NCI-H1092 (cell line): ENCODE data around the gene TSPEAR.

ENCODE experiments used
- DNase-seq: peaks from one replicate; lab custom pipeline; 2025; lab: John Stamatoyannopoulos, UW

TSPEAR gene

GRCh38 chr21:44527983-44528633 is 183.3 kb downstream of the TSPEAR start:
- no peak for DNase-seq

- DNase-seq: no peak
Measured at GRCh38 chr21:44527156-44527982, 184.0 kb downstream of the TSPEAR start.

GRCh38 chr21:44526096-44526997 is 185.0 kb downstream of the TSPEAR start:
- DNase-seq: no peak

- DNase-seq: no peak
Measured at GRCh38 chr21:44525391-44526095, 185.8 kb downstream of the TSPEAR start.

GRCh38 chr21:44524414-44525371 is 186.7 kb downstream of the TSPEAR start:
- no peak for DNase-seq

GRCh38 chr21:44523567-44524413 is 187.6 kb downstream of the TSPEAR start:
- DNase-seq: no peak

GRCh38 chr21:44522753-44523204 is 188.6 kb downstream of the TSPEAR start:
- no peak for DNase-seq

- DNase-seq: no peak
Measured at GRCh38 chr21:44521928-44522752, 189.2 kb downstream of the TSPEAR start.

GRCh38 chr21:44521301-44521927 is 190.0 kb downstream of the TSPEAR start:
- DNase-seq: no peak

- DNase-seq: no peak
Measured at GRCh38 chr21:44520326-44521300, 190.8 kb downstream of the TSPEAR start.

GRCh38 chr21:44519346-44520325 is 191.7 kb downstream of the TSPEAR start:
- no peak for DNase-seq

- no peak for DNase-seq
Measured at GRCh38 chr21:44518686-44519085, 192.7 kb downstream of the TSPEAR start.

GRCh38 chr21:44517175-44517899 is 194.0 kb downstream of the TSPEAR start:
- DNase-seq: no peak

- no peak for DNase-seq
Measured at GRCh38 chr21:44516828-44517174, 194.6 kb downstream of the TSPEAR start.

GRCh38 chr21:44516342-44516741 is 195.0 kb downstream of the TSPEAR start:
- no peak for DNase-seq
